C4-2B (cell line): ENCODE results near the gene TMEM163.

Source experiments
- H3K27ac ChIP-seq: fragments of 450-650 bp; 2 replicates; pipeline ENCODE4 v1.5.1; 2017
- ZFX ChIP-seq: fragments of 450-650 bp; IDR thresholded peaks from 2 replicates; pipeline ENCODE4 v1.6.1; 2017
- TF ChIP-seq, protein P1 (sequence below): fragments of 450-650 bp; conservative IDR thresholded peaks from 2 replicates; pipeline ENCODE4 v1.5.1; 2017; ENCODE audit warnings: mild to moderate bottlenecking

The TMEM163 gene

DNA sequence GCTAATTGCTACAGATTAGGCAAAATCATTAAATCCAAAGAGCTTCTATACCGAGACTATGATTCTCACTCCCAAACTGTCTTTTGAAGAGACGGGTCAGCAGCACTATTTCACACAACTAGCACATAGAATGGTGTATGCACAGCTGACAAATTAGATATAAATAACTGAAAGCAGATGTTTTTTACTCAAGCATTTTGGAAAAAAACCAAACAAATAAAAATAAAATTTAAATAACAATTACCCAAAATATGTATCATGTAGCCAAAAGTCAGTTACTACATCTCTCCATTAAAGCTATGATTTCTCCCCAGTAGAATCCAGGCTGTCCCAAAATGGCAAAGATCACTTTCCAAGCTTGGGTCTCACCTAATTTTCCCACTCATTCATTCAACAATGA is 107.9 kb downstream of the TMEM163 start:
- no peak overlapping the region for H3K27ac ChIP-seq
- no peak for TF ChIP-seq ZFX
- TF ChIP-seq, protein P1, sequence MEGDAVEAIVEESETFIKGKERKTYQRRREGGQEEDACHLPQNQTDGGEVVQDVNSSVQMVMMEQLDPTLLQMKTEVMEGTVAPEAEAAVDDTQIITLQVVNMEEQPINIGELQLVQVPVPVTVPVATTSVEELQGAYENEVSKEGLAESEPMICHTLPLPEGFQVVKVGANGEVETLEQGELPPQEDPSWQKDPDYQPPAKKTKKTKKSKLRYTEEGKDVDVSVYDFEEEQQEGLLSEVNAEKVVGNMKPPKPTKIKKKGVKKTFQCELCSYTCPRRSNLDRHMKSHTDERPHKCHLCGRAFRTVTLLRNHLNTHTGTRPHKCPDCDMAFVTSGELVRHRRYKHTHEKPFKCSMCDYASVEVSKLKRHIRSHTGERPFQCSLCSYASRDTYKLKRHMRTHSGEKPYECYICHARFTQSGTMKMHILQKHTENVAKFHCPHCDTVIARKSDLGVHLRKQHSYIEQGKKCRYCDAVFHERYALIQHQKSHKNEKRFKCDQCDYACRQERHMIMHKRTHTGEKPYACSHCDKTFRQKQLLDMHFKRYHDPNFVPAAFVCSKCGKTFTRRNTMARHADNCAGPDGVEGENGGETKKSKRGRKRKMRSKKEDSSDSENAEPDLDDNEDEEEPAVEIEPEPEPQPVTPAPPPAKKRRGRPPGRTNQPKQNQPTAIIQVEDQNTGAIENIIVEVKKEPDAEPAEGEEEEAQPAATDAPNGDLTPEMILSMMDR = no peak

DNA sequence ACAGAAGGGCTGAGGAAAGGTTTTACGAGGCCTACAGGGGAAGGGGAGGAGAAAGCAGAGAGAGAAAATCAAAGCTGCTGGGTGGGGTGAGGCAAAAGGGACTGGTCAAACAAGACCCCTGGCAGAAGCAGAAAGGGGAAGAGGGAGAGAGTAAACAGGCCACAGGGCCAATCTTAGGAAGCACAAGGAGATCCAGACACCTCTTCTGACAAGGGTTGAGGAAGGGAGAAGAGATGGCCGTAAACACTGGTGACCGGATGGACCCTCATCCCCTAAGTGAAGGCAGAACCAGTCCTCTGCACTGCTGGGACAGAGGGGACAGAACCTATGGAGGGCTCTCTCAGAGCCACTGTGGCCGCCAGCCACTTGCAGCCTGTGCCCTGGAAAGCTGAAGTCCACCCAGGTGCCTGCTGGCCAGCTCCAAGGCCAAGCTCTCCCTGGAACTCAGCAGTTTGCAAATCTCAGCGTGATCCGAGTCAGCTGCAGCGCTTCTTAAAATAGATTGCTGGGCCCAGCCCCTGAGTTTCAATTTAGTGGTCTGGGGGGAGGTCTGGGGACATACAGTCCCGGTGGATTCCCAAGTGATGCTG is 108.8 kb downstream of the TMEM163 start:
- no peak overlapping the region for H3K27ac ChIP-seq
- no peak for TF ChIP-seq ZFX

DNA sequence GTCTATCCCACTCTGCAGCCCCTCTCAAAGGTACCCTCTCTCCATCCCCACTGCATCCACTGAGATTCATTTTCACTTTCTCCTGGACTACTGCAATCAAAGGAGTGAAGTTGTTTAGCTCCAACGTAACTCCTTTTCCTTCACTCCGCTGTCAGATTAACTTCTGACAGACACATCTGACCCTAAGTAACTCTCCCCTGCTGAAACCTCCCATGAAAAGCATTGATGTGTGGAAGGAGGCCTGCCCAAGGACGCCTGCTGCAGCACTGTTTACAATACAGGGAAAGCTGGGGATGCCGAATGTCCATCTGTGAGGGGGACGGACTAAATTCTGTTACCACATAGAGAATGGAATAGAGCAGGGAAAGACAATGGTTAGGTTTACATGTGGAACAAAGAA is 114.8 kb downstream of the TMEM163 start:
- TF ChIP-seq ZFX = no peak
- TF ChIP-seq, protein P1 = no peak

DNA sequence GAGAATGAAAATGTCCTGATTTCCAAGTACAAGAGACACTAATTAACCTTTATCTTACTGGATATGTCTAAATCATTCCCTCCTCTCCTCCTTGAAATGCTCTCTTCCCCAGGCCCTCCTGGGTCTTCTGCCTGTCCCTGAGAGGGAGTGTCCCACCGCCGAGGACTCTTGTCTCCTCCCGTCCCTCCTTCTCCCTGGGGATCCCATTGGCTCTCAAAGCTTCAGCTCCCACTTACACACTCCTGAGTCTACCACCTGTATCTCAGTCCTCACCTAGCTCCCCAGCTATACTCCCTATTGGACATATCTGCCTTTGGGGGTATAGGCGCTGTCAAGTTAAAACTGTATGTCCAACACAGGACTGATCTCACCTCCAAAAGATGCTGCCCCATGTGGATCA is 116.1 kb downstream of the TMEM163 start:
- H3K27ac ChIP-seq = no peak overlapping the region
- TF ChIP-seq, protein P1 = no peak
- TF ChIP-seq ZFX = no peak

More for the DNA sequence above, 114.8 kb downstream of the TMEM163 start:
- no peak overlapping the region for H3K27ac ChIP-seq

DNA sequence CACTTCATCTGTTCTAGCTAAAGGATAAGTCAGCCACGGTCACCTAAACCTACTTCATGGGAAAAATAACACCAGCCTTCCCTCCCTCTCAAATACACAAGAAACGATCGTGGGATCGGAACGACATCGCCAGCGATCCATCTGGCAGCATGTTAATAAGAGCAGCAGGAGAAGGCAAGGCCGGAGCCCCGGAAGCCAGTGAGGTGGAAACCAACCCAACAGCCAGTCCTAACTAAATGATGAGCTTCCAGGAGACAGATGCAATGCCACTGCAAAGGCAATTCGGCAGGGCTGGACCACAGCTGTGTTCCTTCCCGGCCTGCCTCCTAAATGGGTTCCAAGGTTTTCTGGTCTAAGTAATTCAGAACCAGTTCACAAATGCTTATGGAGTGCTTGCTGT is 117.5 kb downstream of the TMEM163 start:
- TF ChIP-seq, protein P1 = no peak
- no peak for TF ChIP-seq ZFX
- no peak overlapping the region for H3K27ac ChIP-seq

DNA sequence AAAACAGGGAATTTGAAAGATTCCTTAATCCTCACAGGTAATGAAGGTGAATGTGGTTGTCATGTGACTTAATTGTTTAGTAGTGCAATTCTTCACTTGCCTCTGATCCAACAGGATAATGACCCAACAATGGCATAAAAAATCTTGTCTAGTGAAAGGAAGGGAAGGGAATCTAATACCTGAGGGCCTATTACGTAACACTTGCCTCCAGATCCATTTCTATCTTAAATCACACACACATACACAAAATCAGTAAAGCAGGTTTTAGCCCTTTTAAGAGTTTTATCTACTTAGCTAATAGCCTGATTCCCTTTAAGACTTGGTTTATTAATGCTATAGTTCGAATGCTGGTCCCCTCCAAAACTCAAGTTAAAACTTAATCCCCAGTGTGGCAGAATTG is 118.6 kb downstream of the TMEM163 start:
- TF ChIP-seq, protein P1 = no peak
- TF ChIP-seq ZFX = no peak
- no peak overlapping the region for H3K27ac ChIP-seq

DNA sequence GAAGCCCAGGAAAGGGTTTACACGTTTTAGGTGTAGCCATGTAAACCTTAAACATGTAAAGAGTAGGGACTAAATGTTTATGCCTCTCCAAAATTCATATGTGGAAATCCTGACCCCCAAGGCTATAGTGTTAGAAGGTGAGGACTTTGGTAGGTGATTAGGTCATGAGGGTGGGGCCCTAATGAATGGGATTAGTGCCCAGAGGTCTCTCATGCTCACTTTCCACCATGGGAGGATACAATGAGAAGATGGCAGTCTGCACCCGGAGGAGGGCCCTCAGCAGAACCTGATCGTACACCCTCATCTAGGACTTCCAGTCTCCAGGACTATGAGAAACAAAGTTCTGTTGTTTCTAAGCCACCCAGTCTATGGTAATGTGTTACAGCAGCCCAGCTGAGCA is 119.6 kb downstream of the TMEM163 start:
- H3K27ac ChIP-seq = no peak overlapping the region
- TF ChIP-seq, protein P1 = no peak
- TF ChIP-seq ZFX = no peak

DNA sequence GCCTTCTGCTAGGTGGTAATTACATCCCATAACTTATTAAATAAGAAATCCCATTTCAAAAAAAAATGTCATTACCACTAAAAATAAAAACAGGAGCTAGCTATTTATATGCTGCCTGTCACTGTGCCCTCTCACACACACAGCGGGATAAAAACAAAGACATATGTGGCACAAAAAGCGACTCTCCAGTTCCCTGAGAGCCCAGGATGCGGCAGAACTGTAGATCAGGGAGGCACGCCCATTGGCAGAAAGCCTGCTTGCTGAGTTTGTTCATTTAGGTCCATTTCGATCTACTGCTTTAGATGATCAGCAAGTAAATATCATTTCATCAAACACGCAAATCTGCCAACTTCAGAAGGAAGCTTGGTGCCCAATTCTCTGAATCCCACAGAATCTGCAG is 124.4 kb downstream of the TMEM163 start:
- TF ChIP-seq, protein P1 = no peak
- TF ChIP-seq ZFX = no peak
- no peak overlapping the region for H3K27ac ChIP-seq
